MM.1S (cell line): ENCODE measurements around the gene CNNM3.

ENCODE experiments used
- EZH2phosphoT487 ChIP-seq: fragments of 300-600 bp; sonication (generic); IDR thresholded peaks from 2 replicates; pipeline ENCODE4 v1.6.1; 2018; ENCODE audit warnings: antibody characterized with exemption, low read length
- TF ChIP-seq, protein P1 (sequence below): fragments of 300-600 bp; sonication (generic); IDR thresholded peaks from 2 replicates; pipeline ENCODE4 v1.5.1; 2016; ENCODE audit warnings: antibody characterized with exemption, low read length, mixed read lengths

DNA sequence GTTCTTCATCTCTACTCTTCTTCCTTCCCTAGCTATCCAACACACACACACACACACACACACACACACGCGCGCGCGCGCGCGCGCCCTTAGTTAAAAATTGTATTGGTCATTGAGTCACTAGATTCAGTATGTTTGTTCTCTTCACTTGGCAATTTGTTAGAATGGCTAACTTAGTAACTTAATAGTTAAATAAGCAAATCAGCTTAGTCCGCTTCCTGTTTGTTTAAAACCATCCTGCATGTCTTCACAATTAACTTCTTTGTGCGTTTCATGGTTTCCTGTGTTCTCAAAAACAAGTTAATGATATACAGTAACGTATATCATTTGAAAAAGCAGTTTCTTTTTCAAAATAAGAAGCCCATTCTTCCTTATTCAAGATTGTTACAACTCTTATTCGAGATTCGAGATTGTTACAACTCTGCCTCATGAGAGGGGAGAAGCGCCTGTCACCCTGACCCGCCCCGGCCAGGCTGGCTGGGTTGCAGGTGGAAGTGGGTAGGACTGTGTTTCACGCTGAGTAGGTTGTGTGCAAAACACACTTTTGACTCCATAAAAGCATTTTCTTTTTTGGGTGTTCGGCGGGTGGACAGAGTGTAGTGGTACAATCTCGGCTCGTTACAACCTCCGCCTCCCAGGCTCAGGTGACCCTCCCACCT is 9.5 kb upstream of the CNNM3 start:
- TF ChIP-seq, protein P1, sequence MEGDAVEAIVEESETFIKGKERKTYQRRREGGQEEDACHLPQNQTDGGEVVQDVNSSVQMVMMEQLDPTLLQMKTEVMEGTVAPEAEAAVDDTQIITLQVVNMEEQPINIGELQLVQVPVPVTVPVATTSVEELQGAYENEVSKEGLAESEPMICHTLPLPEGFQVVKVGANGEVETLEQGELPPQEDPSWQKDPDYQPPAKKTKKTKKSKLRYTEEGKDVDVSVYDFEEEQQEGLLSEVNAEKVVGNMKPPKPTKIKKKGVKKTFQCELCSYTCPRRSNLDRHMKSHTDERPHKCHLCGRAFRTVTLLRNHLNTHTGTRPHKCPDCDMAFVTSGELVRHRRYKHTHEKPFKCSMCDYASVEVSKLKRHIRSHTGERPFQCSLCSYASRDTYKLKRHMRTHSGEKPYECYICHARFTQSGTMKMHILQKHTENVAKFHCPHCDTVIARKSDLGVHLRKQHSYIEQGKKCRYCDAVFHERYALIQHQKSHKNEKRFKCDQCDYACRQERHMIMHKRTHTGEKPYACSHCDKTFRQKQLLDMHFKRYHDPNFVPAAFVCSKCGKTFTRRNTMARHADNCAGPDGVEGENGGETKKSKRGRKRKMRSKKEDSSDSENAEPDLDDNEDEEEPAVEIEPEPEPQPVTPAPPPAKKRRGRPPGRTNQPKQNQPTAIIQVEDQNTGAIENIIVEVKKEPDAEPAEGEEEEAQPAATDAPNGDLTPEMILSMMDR: no peak
- no peak for TF ChIP-seq EZH2phosphoT487
